GM12878 (cell line): ENCODE data around the gene WSCD2.

Experiments used
- CHD2 ChIP-seq: IDR thresholded peaks from 2 replicates; pipeline ENCODE4 v1.6.1; 2011; ENCODE audit warnings: low read depth, low read length, improper control_type of control experiment, borderline replicate concordance
- CREB1 ChIP-seq: IDR thresholded peaks from 2 replicates; pipeline ENCODE4 v1.6.1; 2012; ENCODE audit warnings: low read depth, mild to moderate bottlenecking, inconsistent platforms
- HDAC2 ChIP-seq: fragments of 200-600 bp; sonication (generic); IDR thresholded peaks from 2 replicates; pipeline ENCODE4 v1.6.1; 2017
- NR2C2 ChIP-seq: IDR thresholded peaks from 2 replicates; pipeline ENCODE4 v1.6.1; 2011; ENCODE audit warnings: borderline replicate concordance, low read depth; ENCODE audit not compliant: control insufficient read depth, insufficient read length
- POLR2AphosphoS2 ChIP-seq: IDR thresholded peaks from 2 replicates; pipeline ENCODE4 v1.6.1; 2011; ENCODE audit warnings: low read depth, mild to moderate bottlenecking, low read length, improper control_type of control experiment, moderate library complexity
- SMC3 ChIP-seq: IDR thresholded peaks from 2 replicates; pipeline ENCODE4 v1.6.1; 2011; ENCODE audit warnings: low read length, improper control_type of control experiment, borderline replicate concordance
- TCF7 ChIP-seq: IDR thresholded peaks from 2 replicates; pipeline ENCODE4 v1.6.1; 2014; ENCODE audit warnings: antibody characterized with exemption, borderline replicate concordance
- TF ChIP-seq, protein P1 (sequence below): IDR thresholded peaks from 2 replicates; pipeline ENCODE4 v1.6.1; 2012; ENCODE audit warnings: low read depth, low read length, improper control_type of control experiment
- TF ChIP-seq, protein P2 (sequence below): fragments of 150-350 bp; IDR thresholded peaks from 2 replicates; pipeline ENCODE4 v1.6.1; 2014; ENCODE audit warnings: mild to moderate bottlenecking, low read depth, low read length
- TF ChIP-seq, protein P3 (sequence below), 3 experiments: IDR thresholded peaks in 2 of 3; conservative IDR thresholded peaks in 1 of 3; 2 replicates each; pipeline ENCODE4 v1.5.1; 2011; ENCODE audit warnings: low read depth in 3 of 3, low read length in 3 of 3, mild to moderate bottlenecking in 3 of 3, control low read depth in 2 of 3, moderate library complexity in 2 of 3, inconsistent platforms in 1 of 3, mixed read lengths in 1 of 3; ENCODE audit not compliant: control insufficient read depth in 2 of 3, insufficient read depth in 1 of 3; ENCODE audit errors: extremely low read depth in 1 of 3

DNA sequence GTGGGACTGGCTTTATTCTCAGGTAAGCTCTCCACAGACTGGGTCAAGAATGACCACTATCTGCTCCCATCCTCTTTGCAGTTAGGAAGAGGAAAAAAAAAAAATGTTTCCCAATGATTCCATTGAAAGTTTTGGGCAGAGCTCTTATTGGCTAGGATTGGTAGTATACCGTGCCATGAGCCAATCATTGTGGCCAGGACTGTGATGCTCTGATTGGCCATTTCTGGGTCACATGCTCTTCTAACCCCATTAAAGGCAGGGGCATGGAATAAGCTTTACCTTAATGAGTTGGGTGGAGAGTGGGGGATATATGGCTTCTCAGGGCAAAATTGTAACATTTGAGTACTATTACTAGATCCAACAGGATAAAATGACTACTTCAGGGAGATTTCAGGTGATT, 49.4 kb upstream of the WSCD2 start:
- TF ChIP-seq TCF7, result no peak
- TF ChIP-seq, protein P1, sequence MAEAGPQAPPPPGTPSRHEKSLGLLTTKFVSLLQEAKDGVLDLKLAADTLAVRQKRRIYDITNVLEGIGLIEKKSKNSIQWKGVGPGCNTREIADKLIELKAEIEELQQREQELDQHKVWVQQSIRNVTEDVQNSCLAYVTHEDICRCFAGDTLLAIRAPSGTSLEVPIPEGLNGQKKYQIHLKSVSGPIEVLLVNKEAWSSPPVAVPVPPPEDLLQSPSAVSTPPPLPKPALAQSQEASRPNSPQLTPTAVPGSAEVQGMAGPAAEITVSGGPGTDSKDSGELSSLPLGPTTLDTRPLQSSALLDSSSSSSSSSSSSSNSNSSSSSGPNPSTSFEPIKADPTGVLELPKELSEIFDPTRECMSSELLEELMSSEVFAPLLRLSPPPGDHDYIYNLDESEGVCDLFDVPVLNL, result no peak
- TF ChIP-seq, protein P2, sequence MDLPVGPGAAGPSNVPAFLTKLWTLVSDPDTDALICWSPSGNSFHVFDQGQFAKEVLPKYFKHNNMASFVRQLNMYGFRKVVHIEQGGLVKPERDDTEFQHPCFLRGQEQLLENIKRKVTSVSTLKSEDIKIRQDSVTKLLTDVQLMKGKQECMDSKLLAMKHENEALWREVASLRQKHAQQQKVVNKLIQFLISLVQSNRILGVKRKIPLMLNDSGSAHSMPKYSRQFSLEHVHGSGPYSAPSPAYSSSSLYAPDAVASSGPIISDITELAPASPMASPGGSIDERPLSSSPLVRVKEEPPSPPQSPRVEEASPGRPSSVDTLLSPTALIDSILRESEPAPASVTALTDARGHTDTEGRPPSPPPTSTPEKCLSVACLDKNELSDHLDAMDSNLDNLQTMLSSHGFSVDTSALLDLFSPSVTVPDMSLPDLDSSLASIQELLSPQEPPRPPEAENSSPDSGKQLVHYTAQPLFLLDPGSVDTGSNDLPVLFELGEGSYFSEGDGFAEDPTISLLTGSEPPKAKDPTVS, result no peak
- TF ChIP-seq POLR2AphosphoS2, result no peak
- no peak for TF ChIP-seq HDAC2
- TF ChIP-seq NR2C2, result no peak
- no peak for TF ChIP-seq CHD2
- TF ChIP-seq, protein P3, sequence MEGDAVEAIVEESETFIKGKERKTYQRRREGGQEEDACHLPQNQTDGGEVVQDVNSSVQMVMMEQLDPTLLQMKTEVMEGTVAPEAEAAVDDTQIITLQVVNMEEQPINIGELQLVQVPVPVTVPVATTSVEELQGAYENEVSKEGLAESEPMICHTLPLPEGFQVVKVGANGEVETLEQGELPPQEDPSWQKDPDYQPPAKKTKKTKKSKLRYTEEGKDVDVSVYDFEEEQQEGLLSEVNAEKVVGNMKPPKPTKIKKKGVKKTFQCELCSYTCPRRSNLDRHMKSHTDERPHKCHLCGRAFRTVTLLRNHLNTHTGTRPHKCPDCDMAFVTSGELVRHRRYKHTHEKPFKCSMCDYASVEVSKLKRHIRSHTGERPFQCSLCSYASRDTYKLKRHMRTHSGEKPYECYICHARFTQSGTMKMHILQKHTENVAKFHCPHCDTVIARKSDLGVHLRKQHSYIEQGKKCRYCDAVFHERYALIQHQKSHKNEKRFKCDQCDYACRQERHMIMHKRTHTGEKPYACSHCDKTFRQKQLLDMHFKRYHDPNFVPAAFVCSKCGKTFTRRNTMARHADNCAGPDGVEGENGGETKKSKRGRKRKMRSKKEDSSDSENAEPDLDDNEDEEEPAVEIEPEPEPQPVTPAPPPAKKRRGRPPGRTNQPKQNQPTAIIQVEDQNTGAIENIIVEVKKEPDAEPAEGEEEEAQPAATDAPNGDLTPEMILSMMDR (IDR thresholded peaks at IDR 0.05 in 2 of 3, conservative IDR thresholded peaks at IDR 0.05 in 1 of 3; ENCODE audit: control insufficient read depth in 2 of 3, extremely low read depth in 1 of 3, insufficient read depth in 1 of 3, low read depth in 3 of 3, low read length in 3 of 3), result no peak
- TF ChIP-seq CREB1, result no peak
- TF ChIP-seq SMC3, result no peak
